Stimulated activated CD4-positive, alpha-beta T cell treated with anti-CD3 and anti-CD28 coated beads, Interleukin-1b, Interleukin-23, amount 100 ng/mL, for 4 hours (primary cell): ENCODE measurements around the gene CROCC2.

Experiments
- DNase-seq, 2 donors: peaks; one replicate each; pipeline ENCODE4 v3.0.0-alpha.2; 2020; ENCODE audit warnings: low read depth in 2 of 2

Gene CROCC2

DNA sequence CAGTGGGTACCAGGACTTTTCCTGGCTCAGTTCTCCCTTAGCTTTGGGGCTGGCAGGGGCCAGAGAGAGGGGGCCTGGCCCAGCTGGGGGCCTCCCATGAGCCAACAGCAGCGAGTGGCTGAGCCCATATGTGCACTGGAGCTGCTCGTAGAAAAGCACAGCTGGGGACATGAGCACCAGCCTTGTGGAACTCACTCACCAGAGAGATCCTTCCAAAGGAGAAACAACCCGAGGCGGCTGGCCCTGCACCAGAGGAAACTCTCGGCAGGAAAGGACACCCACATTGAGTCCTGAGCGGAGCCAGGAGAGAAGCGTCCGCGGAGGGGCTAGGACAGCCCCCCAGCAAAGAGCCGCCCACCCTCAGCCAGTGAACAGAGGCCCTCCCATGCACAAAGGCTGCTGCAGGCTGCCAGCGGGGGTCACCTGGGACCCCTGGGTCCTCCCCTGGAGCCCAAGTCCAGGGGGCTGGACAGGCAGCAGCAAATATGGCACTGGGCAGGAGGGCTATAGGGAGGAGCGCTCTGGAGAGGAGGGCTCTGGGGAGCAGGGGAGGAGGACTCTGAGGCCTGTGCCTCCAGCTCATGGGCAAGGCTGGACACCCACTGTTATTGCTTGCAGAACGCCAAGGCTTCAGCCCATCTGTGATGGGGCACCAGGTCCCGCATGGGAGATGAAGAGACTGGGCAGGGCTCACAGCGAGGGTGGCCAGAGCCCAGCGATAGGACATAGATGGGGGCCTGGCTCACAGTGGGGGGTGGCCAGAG lies 50.2 kb downstream of the CROCC2 start:
- DNase-seq, result no peak

GRCh38 chr2:240956935-240957655 lies 51.0 kb downstream of the CROCC2 start:
- no peak for DNase-seq

DNA sequence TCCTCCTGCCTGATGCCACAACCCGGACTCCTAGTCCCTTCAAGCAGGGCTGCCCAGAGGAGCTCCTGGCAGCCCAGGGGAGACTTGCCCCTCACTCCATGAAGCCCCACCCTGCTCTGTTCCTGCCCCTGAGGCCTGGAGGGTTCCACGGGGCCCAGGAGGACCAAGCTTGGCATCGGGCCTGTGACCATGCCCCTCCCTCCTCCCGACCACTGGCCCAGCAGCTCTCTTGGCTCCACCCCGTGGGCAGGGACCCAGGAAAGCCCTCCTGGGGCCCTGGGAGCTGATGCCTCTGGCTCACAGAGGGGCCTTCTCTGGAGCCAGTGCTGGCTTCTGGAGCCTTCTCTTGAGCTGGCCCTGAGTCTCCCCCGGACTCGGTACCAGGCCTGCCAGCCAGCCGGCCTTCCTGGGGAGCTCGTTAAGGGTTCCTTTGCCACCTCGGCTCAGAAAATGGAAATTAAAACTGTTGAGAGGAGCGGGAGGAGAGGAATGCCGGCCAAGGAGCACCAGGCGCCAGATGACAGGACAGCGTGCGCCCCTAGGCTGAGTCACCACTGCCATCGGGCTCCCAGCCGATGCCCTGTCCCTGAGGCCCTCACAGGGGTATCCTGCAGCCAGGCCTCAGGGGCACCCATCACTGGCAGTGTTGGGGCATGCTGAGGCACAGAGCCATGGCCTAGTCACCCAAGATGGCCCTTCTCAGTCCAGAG lies 51.7 kb downstream of the CROCC2 start:
- DNase-seq, result no peak

GRCh38 chr2:240958366-240959213 lies 52.5 kb downstream of the CROCC2 start:
- DNase-seq, result no peak

- DNase-seq, result no peak
Observed at GRCh38 chr2:240959214-240959940, 53.2 kb downstream of the CROCC2 start.

DNA sequence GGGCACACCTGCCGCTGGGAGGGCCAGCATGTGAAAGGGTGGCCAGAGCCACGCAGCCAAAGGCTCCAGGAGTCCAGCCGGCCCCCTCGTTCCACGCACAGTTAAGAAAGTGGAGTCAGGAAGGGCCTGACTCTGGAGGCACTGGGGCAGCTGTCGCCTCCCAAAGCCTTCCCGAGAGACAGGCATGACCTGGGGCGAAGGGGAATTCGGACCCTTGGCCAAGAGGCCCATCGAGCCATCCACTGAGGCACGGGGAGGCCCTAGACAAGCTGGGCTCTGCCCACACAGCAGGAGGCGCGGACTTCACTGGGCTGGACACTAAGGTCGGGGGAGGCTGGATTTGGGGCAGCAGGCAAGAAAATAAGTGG lies 53.8 kb downstream of the CROCC2 start:
- DNase-seq, result no peak

DNA sequence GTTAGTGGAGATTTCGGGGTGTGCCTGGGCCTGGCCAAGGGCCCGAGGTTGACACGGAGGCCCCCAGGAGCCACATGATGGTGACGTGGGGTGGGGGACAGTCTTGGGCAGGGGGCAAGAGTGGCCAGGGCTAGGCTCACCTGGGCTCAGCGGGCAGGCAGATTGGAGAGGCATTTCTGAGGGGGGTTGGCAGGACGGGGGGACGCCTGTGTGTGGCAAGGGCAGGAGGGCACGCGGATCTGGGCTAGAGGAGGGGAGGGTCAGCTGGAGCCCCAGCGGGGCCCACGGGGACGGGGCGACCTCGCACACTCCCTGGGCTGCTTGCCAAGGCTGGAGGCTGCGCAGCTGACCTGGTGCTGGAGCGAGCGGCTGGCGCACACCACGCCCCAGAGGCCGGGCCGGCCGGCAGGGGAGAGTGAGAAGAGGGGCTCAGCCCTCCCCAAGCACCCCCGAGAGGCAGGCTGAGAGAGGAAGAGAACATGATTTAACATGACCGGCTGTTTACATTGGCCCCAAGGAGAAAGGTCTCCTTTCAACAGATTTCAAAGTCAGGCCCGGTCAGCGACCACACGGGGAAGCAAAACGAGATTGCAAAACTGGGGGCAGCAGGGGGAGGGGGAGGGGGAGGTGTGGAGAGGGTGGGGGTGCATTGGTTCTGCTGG lies 54.3 kb downstream of the CROCC2 start:
- DNase-seq, result no peak

DNA sequence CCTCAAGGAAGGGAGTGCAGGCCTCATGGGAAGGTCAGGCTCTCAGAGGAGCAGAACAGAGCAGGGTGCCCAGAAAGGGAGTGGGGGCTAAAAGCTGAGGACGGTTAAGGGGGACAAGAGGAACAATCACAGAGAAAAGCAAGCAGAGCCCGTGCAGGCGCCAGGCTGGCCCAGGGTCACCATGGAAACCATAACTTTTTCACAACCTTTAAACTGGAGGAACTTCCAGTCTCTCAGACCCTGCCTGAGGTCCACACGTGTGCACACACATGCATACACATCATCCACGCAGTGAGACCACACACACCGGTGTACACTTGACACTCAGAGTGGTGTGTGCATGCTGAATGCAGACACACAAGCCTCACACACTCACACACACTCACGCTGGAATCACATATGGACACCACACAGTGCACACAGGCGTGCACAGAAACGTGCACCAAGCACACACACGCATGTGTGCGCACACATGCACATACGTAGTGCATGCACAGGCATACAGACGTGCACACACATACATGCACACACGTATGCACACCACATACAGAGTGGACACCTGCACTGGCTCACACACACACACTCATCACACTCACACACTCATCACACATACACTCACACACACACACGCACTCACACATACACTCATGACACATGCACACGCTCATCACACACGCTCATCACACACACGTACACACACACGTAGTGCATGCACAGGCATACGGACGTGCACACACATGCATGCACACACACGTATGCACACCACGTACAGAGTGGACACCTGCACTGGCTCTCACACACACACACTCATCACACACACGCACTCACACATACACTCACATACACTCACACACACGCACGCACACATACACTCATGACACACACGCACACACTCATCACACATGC lies 55.1 kb downstream of the CROCC2 start:
- DNase-seq, result no peak

GRCh38 chr2:240961910-240962299 lies 55.8 kb downstream of the CROCC2 start:
- no peak for DNase-seq

DNA sequence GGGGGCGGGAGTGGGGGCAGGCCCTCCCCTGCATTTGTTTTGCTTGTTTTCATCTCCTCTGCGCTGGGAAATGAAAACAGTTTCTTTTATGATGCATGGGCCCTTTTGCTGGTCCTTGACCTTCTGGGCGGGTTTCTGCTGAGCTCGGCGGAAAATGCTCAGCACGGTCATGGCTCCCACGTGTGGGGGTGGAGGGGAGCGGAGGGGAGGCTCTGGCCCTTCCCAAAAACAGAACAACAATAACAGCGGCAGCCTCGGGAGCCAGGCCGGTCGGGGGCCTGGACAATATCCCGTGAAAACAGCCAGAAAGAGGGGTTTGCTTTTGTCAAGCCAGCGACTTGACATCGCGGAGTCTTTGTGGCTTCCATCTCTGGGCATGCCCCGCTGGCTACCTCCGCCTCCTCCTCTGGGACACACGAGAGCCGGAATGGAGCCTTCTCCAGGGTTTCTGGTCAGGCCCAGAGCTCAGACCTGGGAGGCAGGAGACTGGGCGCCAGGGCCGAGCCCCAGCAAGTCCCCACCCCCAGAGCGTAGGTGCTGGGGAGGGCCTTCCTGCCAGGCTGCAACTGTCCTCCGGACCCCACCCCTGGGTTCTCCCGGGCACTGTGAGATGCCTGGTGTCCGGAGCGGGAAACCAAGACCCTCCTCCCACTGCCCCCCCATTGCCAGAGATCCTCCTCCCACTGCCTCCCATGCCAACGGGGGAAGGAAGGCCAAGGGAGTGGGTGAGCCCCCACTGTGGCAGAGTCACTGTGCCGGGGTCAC lies 56.3 kb downstream of the CROCC2 start:
- DNase-seq, result no peak

- no peak for DNase-seq
Observed at GRCh38 chr2:240963065-240963867, 57.1 kb downstream of the CROCC2 start.

DNA sequence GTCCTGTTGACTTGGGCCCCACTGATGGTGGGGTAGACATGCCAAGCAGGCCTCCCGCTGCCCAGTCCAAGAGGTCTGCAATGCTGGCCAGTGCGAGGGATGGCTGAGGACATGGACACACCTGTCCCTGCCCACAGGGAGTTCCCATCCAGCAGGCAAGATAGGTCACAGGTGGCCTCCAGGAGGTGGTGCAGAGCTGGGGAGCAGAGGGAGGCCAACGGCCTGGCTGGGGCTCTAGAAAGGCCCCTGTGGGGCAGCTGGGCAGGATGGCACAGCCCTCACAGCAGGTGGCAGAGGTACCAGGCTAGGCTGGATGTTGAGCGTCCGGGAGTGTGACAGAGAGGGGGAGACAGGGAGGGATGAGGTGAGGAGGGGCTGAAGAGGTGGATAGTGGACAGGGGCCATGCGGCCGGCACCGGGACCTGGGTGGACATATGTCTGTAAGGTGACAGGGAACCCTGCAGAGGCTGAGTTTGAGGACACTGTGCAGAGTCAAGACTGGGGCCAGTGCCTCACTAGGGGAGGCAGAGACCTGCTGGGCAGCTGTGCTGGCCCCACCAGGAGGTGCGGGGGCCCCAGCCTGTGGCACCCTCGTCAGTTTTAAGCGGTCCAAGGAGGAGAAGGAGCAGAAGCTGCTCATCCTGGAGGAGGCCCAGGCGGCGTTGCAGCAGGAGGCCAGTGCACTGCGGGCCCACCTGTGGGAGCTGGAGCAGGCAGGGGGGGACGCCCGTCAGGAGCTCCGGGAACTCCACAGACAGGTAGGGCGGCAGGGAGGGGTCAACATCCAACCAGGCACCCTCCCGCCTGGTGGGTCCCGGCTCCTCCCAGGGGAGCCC lies 58.0 kb downstream of the CROCC2 start:
- no peak for DNase-seq

DNA sequence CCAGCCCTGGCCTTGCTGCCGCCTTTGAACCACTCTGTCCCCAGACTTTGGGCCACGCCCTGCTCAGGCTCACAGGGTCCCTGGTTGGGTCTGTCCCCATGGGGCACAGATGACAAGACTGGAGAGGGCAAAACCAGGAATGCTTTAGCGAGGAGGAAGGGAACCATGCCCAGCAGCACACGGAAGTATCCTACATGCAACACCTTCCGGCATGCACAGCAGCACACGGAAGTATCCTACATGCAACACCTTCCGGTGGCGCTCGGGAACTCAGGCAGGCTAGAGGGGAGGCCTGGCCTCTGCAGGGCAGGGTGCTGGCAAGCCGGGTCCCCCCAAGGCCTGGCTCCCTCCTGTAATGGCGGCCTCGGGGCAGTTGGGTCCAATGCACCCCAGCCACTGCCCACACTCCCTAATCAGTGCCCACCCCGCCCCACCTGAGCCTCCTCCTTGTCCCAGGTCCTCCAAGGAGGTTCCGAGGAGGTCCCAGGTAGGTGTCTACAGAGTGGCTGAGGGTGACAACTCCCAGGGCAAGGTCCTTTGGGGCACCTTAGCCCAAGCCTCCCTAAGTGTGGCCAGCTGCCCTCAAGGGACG lies 58.7 kb downstream of the CROCC2 start:
- no peak for DNase-seq

DNA sequence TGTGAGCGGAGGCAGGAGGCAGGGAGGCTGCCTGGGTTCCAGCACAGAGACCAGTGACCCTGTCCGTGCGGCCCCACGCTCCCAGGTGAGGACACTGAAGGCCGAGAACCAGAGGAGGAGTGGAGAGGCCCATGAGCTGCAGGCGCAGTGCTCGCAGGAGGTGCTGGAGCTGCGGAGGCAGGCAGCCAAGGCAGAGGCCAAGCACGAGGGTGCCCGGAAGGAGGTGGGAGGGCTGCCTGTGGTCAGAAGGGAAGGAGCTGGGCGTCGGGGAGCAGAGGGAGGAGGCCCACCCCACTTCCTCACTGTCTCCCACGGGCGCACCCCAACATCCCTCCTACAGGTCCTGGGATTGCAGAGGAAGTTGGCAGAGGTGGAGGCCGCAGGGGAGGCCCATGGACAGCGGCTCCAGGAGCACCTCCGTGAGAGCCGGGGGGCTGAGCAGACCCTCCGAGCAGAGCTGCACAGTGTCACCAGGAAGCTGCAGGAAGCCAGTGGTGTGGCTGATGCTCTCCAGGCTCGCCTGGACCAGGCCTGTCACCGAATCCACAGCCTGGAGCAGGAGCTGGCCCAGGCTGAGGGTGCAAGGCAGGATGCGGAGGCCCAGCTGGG lies 59.3 kb downstream of the CROCC2 start:
- DNase-seq, result no peak

GRCh38 chr2:240965905-240966456 lies 59.8 kb downstream of the CROCC2 start:
- no peak for DNase-seq

DNA sequence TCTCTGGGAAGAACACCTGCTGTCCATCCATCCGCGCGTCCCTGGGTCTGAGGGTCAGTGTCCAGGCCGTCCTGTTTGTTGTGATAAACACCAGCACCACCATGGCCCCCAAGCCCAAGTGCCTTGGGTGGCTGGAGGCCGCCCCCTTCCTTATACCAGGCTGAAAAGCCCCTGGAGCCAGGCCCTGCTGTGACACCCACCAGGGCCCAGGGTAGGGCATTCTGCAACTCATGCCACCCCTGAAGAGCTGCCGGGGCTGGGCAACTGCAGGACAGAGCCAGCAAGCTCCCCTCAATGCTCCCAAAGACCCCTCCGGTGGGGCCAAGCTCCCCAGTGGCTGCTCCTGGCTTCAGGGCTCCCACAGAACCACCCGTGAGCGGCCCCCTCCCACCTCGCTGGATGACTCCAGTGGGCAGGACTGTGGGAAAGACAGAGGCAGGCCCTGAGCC lies 60.3 kb downstream of the CROCC2 start:
- no peak for DNase-seq
